DMS153 (cell line): ENCODE data around the gene HNRNPUL2.
"Not testable (repeated sequence)": the region's sequence is repeated elsewhere in the genome, so short reads cannot be mapped to it uniquely, and the experiment has no call there.

Source experiments
- DNase-seq: peaks from one replicate; lab custom pipeline; 2025; lab: John Stamatoyannopoulos, UW

HNRNPUL2 gene

GRCh38 chr11:62703921-62704320 lies 23.3 kb downstream of the HNRNPUL2 start:
- not testable (repeated sequence) for DNase-seq

DNA sequence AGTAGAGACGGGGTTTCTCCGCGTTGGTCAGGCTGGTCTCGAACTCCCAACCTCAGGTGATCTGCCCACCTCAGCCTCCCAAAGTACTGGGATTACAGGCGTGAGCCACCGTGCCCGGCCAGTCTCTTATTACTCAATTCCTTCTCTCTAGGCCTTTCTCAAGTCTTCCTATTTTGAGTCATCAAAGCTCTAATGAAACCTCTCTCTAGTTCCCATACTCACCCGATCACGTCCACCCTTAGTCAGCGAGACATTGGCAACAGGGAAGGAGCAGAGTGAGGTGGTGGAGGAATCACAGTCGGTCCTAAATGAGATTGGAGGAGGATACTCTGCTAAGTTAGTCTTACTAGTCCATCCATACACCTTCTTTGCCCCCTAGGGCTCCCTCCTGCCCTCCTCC lies 25.0 kb downstream of the HNRNPUL2 start:
- DNase-seq: no peak

GRCh38 chr11:62694455-62695167 lies 32.6 kb downstream of the HNRNPUL2 start:
- DNase-seq: no peak

DNA sequence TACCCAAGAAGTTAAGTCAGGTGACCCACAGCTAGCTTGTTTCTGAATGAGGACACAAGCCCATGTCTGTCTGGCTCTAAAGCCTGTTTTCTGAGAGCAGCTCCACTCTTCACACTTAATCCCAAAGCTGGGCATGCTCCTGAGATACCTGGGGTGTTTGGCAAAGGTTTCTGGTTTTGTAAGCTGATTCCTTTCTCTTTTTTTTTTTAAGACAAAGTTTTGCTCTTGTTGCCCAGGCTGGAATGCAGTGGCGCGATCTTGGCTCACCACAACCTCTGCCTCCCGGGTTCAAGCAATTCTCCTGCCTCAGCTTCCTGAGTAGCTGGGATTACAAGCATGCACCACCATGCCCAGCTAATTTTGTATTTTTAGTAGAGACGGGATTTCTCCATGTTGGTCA lies 33.6 kb downstream of the HNRNPUL2 start:
- DNase-seq: not testable (repeated sequence)

DNA sequence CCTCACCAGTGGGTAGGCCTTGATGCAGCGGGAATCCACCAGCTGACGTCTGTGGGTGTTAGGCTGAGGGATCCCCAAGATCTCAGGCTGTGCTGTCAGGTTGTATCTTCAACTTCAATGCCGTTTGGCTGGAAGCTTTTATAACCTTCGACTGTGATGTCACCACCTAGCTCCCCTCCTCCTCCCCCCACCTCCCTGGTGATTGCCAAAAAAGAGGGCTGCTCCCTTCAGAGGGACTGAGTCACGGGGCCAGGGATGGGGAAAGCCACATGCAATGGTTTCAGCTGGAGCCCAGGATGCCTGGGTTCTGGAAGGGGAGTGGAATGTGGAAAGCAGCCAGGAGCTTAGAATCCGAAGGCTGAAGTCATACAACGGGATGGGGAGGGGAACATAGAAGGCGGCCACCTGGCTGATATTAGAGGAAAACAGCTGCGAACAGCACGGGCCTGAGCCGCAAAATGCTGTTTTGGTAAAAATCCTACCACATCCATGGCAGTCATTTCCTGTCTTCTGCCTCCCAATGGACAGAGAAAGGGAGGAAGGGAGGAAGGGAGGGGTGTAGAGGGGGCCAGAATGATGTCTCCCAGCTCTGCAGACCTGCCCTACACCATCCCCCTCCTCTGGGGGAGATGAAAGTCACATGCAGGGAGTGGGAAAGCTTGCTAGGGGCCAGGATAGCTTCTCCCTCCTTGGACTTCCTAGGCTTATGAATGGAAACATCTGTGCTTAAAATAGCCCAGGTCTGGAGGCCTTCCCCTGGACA lies 37.7 kb downstream of the HNRNPUL2 start, which contains the start of gene LRRN4CL:
Gene LRRN4CL, minus strand, starts transcription at position 110 of the 763 bp plus-strand sequence. CDS start 1,022 bp downstream, outside the sequence.
- no peak for DNase-seq

- DNase-seq: no peak
Measured at GRCh38 chr11:62688491-62688890, 38.8 kb downstream of the HNRNPUL2 start.

- no peak for DNase-seq
Measured at GRCh38 chr11:62687508-62688396, 39.5 kb downstream of the HNRNPUL2 start.

- DNase-seq: no peak
Measured at GRCh38 chr11:62682518-62682917, 44.7 kb downstream of the HNRNPUL2 start.

DNA sequence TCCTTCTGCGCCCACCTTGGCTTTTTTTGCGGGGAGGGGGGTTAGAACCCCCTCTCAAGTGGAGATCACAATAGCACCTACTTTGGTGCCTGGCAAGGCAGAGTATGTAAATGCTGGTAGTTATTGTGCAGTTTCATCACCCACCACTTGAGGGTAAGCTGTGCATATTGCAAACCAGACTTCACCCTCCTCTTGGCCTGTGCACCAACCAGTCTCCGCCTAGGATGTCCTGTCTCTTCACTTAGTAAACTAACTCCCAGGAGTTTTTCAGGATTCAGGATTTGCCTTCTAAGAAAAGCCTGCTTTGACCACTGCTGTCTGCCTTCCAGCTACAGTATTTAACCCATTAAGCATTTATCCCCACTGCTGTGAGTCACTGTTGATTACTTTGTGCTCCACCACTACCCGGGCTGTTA lies 46.4 kb downstream of the HNRNPUL2 start:
- DNase-seq: peak; percentile 38

- DNase-seq: peak; percentile 56
Measured at GRCh38 chr11:62678770-62679696, 48.2 kb downstream of the HNRNPUL2 start, which contains the start of gene UBXN1. Gene UBXN1, minus strand, starts transcription at chr11:62679073. Its CDS starts 150 bp downstream, at chr11:62678923.

DNA sequence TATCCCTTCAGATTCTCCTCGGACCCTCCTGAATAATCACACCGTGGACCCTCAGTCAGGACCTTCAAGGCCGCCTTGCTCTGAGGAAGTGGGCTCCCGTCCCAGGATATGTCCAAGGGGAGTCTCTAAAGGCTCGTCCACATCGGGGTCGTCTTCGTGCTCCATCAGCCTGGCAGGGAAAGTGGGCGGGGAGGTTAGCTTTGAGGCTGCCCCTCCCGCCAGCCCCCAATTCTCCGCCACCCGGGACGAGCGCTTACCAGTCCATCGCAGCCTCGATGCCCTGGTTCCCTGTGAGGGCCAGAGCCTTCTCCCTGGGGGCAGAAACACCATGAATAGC lies 48.9 kb downstream of the HNRNPUL2 start:
- DNase-seq: no peak

DNA sequence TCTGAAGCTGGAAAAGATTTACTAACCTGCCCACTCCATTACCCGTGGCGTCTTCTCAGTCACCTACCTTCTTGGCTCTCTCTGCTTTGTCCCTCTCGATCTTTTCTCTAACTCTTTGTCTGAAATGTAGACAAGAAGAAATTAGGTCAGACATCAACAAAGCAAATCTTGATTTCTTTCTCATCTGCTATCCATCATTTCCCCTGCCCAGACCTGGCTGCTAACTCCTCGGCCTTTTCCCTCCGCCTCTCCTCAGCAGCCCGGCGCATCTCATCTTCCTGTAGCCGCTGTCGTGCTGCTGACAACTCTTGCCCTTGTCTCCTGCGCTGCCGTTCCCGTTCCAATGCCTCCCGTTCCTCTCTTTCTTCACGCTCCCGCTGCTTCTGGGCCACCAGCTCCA lies 49.5 kb downstream of the HNRNPUL2 start:
- no peak for DNase-seq

GRCh38 chr11:62677156-62677555 lies 50.1 kb downstream of the HNRNPUL2 start:
- DNase-seq: no peak

DNA sequence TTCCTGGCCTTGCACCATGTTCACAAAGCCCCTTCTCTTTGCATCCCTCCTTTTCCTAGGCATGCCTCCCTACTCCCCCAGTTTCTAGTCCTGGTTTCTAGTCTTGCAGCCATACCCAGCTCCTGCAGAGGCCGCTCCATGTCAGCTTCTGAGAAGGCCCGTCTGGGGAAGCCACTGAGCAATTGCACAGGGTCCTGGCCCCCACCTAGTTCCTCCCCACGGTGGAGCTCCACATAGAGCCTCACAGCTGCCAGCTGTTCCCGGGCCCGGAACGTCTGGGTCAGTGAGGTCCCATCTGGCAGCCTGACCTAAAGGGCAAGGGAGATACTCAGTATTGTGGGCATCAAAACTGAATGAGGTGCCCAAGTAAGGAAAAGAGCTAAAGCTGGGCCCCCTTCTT lies 50.6 kb downstream of the HNRNPUL2 start:
- DNase-seq: no peak

DNA sequence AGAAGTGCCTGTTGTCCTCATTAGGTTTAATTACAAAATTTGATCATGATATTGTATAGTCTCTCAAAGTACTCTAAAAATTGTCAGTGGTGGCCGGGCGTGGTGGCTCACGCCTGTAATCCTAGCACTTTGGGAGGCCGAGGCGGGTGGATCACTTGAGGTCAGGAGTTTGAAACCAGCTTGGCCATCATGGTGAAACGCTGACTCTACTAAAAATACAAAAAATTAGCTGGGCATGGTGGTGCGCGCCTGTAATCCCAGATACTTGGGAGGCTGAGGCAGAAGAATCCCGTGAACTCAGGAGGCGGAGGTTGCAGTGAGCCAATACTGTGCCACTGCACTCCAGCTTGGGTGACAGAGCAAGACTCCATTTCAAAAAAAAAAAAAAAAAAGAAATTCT lies 51.8 kb downstream of the HNRNPUL2 start:
- DNase-seq: not testable (repeated sequence)

DNA sequence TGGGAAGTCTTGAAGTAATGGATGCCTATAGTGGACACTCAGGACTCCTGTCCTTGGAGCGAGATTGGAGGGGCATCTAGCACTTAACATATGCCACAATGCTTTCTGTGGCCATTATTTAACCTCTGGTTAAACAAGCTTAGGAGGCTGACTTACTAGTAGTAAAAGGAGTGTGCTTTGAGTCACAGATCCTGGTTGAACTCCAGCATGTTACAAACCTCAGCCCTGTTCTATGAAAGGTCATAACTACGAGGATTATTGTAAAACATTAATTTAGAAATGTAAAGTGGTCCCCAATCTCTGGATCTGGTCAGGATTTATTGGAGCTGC lies 54.1 kb downstream of the HNRNPUL2 start:
- no peak for DNase-seq

- DNase-seq: peak; percentile 71
Measured at GRCh38 chr11:62671608-62672389, 55.5 kb downstream of the HNRNPUL2 start, which contains the start of the genes LBHD1 and UQCC3. Gene LBHD1, minus strand, starts transcription at chr11:62672267. Its CDS starts 2,236 bp downstream, at chr11:62670031. Gene UQCC3, plus strand, starts transcription at chr11:62671673. Its CDS starts 73 bp downstream, at chr11:62671746.

GRCh38 chr11:62671236-62671607 lies 56.0 kb downstream of the HNRNPUL2 start:
- DNase-seq: no peak

DNA sequence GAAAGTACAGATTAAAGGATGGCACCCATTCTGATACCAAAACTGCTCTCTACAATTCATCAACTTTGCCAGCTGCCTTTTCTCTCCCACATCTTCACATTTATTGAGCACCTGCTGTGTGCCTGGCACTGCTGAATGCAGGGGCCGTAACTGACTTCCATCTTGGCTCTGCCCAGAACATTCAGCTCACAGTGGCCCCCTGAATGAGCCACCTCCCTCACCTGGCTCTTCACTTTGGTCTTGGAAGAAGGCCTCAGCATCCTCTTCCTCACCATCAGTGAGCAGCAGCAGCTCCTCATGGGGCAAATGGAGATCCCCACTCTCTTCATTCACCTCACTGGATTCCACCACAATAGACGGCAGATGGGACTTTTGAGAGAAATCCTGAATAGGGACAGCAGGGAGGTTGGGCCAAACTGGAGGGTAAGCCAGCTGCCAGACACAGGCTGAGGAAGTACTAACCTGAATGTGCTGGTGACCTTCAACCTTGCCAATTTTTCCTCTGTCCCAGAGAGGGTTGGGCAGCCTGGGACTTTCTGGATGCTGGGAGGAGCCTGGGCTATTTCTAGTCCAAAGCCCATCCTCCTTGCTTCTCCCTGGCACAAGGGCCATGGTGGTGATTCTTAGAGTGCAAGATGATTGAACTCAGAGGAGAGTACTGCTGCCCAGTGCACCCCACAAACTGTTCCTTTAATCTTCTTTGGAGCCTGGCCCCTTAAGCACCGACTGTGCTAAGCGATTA lies 57.7 kb downstream of the HNRNPUL2 start:
- DNase-seq: no peak

DNA sequence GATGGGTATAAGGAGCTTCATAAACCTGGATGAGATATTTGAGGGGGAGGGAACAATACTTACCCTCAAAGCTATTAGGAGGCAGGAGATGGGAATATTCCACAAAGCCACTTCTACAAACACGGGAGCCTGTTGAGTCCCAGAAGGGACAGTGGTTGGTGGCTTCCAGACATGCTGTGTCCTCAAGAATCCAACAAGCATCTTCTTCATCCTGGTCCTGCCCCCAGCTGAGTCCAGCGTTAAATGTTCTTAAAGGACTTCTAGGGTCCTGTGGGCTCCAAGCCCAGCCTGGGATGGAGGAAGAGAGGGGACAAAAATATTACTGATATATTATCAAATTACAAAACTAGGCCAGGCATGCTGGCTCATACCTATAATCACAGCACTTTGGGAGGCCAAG lies 59.8 kb downstream of the HNRNPUL2 start:
- no peak for DNase-seq
